ENCODE measurements around the gene WDFY3.

GRCh38 chr4:84677093-84677492 is 289.4 kb downstream of the WDFY3 start:
- TF ChIP-seq CTCF (IDR thresholded peaks at IDR 0.05; ENCODE audit: low read depth, low read length) (no peak), EZH2phosphoT487 (IDR thresholded peaks at IDR 0.05; ENCODE audit: low read depth) (no peak)

All from OCI-LY3 (cell line).